ENCODE data around the gene NTNG1. TPM values are rescaled to one million over a fixed set of nuclear protein-coding genes. Genes with fewer than 3 reads are reported as not detected.

Gene NTNG1
- total RNA-seq, 1 experiment from 2014 or later, result 1.5 TPM

DNA sequence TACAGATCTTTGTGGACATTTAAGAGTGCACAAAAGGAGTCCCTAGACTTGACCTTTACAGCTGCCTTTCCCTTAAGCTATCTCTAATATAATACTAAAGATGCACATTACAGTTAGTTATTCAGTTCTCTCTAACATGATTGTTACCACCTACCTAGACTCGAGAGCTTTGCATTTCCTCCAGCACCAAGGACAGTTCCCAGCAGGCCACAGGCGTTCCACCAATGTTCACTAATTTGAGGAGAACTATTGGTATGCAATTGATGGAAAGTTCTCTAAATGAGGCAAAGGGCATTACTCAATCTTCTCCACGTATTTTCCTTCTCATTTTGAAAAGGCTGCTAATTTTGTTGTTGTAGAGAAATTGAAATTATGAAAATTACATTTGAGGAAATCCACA lies 5.4 kb upstream of the NTNG1 start:
- Histone ChIP-seq H3K56ac (ENCODE audit: insufficient read length, low read depth, low read length) (no peak overlapping the region), H3K4me1 (ENCODE audit: insufficient read depth, low read length) (no peaks in the 10 kb centered on the region), H3K79me2 (ENCODE audit: insufficient read depth, low read length) (no peaks in the 10 kb centered on the region), H2BK120ac (ENCODE audit: low read depth, low read length, poor library complexity, severe bottlenecking) (no peak overlapping the region), H2BK12ac (ENCODE audit: insufficient read length, low read depth, low read length) (no peak overlapping the region), H3K14ac (ENCODE audit: insufficient read depth, low read length) (no peak overlapping the region), H3K23me2 (ENCODE audit: insufficient read length, low read depth, low read length, poor library complexity, severe bottlenecking) (peaks cover 11% of the 10 kb centered on the region), H3K4ac (ENCODE audit: low read depth, low read length) (no peak overlapping the region), H3K9me3 (ENCODE audit: control insufficient read depth, low read depth, low read length) (no peaks in the 10 kb centered on the region), H4K5ac (ENCODE audit: insufficient read length, low read depth, low read length) (no peak overlapping the region), H3K18ac (ENCODE audit: insufficient read length, low read depth, low read length) (no peak overlapping the region), H4K91ac (ENCODE audit: insufficient read length, low read depth, low read length) (no peak overlapping the region), H2BK5ac (ENCODE audit: insufficient read length, low read length) (no peak overlapping the region), H4K8ac (replicated peaks; ENCODE audit: insufficient read length, low read depth, low read length) (no peak overlapping the region), H3T11ph (ENCODE audit: low read length) (no peak overlapping the region), H3K4me2 (ENCODE audit: insufficient read depth, insufficient read length, low read length) (no peak overlapping the region), H3K79me1 (ENCODE audit: insufficient read depth, low read depth, low read length, poor library complexity, severe bottlenecking) (no peaks in the 10 kb centered on the region), H3K23ac (ENCODE audit: insufficient read length, low read depth, low read length) (no peak overlapping the region), H2BK20ac (ENCODE audit: low read depth, low read length, poor library complexity, severe bottlenecking) (no peak overlapping the region), H3K9ac (ENCODE audit: extremely low read depth, insufficient read length, low read length) (no peak overlapping the region), H4K20me1 (ENCODE audit: control insufficient read depth, insufficient read depth, insufficient read length) (no peaks in the 10 kb centered on the region), H2AK5ac (ENCODE audit: insufficient read length, low read length) (no peak overlapping the region), H2AFZ (ENCODE audit: low read length) (no peak overlapping the region), H3K27ac (ENCODE audit: insufficient read length, low read depth, low read length) (no peak overlapping the region), H3K27me3 (ENCODE audit: insufficient read depth, low read length) (no peaks in the 10 kb centered on the region), H2BK15ac (ENCODE audit: low read depth, low read length) (no peak overlapping the region)
- Mint-ChIP-seq H3K4me3 (no peak overlapping the region), H3K27ac (no peak overlapping the region), H3K27me3 (ENCODE audit: low read depth) (peaks cover 21% of the 10 kb centered on the region), H3K9me3 (no peaks in the 10 kb centered on the region), H3K4me1 (peaks cover 16 to 19% of the 10 kb centered on the region in 2 experiments), H3K36me3 (ENCODE audit: insufficient read depth in 1 of 3, low read depth in 3 of 3) (no peaks in the 10 kb centered on the region)
- WGBS (ENCODE audit: extremely low coverage, insufficient read length, low lambda C conversion rate), result no CpG with 5 or more reads among the region's 3 CpGs
- TF ChIP-seq, protein P1, sequence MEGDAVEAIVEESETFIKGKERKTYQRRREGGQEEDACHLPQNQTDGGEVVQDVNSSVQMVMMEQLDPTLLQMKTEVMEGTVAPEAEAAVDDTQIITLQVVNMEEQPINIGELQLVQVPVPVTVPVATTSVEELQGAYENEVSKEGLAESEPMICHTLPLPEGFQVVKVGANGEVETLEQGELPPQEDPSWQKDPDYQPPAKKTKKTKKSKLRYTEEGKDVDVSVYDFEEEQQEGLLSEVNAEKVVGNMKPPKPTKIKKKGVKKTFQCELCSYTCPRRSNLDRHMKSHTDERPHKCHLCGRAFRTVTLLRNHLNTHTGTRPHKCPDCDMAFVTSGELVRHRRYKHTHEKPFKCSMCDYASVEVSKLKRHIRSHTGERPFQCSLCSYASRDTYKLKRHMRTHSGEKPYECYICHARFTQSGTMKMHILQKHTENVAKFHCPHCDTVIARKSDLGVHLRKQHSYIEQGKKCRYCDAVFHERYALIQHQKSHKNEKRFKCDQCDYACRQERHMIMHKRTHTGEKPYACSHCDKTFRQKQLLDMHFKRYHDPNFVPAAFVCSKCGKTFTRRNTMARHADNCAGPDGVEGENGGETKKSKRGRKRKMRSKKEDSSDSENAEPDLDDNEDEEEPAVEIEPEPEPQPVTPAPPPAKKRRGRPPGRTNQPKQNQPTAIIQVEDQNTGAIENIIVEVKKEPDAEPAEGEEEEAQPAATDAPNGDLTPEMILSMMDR (conservative IDR thresholded peaks at IDR 0.05), result no peak
- peak; percentile 48 for DNase-seq
